HG03342 (cell line): ENCODE measurements around the gene PCDH9.
"Not testable (repeated sequence)": the region's sequence is repeated elsewhere in the genome, so short reads cannot be mapped to it uniquely, and the experiment has no call there.

Experiments used
- ATAC-seq: cut with Tn5 transposase; IDR thresholded peaks from one replicate; pipeline ENCODE4 v1.9.1; 2021; ENCODE audit warnings: mild to moderate bottlenecking, moderate library complexity; ENCODE audit not compliant: unreplicated experiment

PCDH9 gene

DNA sequence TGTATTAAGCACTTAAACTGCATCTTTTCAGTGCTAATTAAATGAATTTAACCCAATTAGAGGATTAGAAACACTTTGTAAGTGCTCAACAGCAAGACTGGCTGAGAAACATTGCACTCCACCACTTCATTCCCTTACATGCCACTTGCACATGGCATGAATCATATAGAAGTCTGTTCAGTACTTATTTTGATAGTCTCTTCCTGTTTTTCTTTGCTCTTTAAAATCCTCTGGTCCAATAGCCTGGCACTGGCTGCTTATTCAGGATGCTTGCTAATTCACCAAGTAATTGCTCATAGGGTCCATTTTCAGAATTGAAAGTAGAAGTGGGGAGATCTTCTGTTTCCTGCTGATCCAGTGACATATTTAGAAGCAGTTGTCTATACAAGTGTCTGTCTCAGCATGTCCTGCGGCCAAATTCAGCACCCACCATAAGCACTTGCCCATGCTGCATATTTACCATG lies 900.1 kb downstream of the PCDH9 start:
- no peak for ATAC-seq

DNA sequence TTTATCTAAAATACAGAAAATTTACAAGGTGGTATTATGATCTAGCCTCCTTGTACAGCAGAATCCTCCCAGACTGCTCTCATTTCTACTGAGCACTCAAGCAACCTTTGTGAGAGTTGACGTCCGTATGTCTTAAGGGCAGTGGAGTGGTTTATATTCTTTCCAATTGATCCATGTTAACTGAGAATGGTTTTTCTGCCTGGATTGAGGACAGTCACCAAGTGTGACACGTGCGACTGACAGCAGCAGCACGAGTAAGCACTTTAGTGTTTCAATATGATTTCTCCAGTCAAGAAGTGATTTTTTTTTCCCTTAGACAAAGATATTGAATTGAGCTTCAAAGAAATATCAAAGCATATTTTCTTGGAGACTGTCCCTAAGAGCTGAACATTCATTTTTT lies 901.7 kb downstream of the PCDH9 start:
- no peak for ATAC-seq

DNA sequence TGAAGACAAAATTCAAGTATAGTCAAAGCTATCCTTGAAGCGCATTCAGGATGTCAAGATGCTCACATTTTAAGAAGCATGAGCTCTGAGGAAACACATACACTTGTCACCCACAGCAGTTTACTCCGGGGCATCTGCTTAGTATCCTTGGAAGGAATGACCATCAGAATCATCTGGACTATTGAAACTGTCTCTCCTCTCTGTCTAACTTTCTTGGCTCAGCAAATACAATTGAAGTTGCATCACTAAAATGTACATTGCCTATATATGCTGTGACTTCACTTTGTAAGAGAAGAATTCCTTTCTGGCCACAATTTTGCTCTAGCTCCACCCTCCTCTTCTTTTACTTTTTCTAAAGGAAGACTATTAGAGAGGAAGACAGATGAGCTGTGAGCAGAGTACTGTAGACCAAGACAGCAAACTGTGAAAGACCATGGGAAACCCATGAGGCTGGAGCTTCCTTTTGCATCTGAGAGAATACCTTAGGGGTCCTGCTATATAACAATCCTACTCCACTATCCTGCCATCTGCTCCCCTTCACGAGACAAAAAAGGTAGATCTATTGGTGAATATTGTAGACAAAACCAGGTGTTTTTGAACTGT lies 906.3 kb downstream of the PCDH9 start:
- no peak for ATAC-seq

DNA sequence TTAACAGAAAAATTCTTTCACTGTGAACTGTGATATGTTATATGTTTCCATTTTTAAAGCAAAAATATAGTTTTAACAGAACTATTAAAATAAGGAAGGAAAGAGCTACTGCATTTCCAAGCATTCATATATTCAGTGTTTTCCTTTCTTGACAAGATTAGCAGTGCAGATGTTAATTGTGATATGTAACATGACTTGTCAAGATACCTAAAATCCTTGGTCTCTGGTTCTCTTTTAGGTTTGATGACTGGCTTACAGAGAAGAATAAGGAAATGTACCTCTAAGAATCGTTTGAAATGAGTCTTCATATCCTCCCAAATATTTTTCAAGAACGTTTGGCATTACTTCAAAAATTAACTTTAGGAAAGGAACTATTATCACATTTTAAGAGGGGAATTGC lies 907.2 kb downstream of the PCDH9 start:
- no peak for ATAC-seq

DNA sequence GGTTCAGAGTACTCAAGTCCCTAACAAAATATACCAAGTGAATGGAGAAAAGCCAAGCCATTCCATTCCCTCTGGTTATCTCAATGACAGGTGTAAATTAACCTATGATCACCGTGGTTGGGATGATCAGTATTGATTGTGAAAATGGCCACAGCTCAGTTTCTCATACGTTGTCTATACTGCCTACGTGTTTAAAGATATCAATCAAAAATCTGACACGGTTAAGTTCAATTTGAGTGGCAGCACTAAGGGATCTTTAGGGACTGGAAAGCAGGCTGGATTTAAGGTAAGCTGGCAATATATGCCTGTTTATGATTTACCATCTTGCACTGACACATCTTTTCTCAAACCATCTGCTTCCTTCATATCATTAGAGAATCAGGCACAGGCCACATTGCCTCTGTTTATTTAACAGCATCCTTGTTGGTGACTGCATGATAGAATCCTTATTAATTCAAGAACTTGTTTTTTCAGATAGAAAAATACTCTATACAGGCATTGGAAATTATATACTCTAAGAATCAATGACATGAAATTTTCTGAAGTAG lies 907.9 kb downstream of the PCDH9 start:
- ATAC-seq = no peak

DNA sequence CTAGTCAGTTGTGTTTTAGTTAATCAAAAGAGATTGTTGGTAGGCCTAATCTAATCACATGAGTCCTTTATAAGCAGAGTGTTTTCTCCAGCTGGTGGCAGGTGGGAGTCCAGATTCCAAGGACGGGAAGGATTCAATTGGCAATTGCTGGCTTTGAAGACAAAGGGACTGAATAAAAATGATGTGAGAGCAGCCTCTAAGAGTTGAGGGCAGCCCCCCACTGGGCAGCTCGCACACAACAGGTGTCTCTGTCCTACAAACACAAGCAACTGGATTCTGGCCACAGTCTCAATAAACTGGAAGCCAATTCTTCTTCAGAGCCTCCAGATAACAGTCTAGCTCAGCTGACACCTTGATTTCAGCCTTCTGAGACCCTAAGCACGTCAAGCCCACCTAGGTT lies 915.2 kb downstream of the PCDH9 start:
- ATAC-seq = no peak

DNA sequence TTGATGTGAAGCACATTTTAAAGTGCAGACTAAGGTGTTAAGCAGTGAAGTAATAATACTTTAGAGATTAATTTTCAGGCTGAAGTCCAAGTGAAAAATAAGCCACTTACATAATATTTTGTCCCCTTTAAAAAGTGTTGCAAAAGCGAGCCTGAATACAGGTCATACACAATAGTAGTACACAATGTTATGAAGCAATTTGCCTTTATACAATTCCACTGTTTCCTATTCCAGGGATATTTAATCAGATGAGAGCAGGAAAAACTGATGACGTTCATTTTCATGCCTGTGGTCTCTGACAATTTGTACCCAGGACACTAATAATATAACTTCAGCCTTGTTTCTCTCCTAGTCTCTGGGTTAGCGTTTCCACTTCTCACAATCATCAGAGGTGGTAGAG lies 916.7 kb downstream of the PCDH9 start:
- no peak for ATAC-seq

DNA sequence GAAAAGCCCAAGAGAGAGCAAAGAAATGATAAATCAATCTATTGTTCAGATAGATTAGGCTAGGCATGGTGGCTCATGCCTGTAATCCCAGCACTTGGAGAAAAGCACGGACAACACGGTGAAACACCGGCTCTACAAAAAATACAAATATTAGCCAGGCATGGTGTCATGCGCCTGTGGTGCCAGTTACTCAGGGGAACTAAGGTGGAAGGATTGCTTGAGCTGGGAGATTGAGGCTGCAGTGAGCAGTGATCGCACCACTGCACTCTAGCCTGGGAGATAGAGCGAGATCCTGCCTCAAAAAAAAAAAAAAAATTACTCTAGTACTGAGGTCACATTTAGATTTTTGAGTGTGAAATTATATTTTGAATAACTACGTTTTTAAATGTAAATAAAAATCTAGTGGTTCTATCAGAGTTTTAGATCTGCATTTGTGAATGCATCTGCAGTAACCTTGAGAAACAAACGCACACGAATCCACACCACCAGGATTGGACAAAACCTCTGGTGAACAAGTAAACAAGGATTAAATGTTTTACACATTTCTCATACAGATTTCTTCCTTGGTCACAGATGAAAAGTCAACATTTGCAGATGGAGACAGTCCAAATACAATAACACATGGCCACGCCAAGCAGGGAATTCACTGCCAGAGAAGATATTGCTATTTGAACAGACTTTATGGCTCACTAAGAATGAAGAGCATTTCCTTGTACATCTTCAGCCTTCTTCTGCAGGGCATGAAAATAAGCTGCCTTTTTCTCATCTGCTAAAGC lies 917.6 kb downstream of the PCDH9 start:
- ATAC-seq = no peak

DNA sequence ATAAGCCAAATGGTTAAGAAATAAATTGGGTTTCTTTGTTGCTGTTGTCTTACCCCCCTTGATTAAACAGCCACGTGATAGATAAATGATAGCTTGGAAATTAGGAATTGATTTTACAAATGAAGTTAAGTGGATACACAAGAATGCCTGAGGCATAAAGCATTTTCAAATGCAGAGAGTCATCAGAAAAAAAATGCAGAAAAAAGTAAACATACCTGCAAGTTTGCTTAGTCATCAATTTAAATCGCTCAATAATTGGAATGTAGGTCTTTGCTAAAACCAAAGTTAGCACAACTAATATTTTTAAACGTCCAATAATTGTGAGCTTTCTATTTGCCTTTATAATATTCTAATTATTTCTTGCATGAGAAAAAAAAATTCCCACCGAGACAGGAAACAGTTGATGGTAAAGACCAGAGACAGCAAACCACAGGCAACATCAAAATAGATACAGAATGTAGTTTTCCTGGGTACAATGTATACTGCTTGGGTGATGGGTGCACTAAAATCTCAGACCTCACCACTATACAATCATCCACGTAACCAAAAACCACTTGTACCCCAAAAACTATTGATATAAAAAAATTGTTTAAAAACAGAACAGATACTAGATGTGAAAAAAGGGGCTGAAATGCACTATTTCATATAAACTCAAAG lies 924.0 kb downstream of the PCDH9 start:
- ATAC-seq = no peak

DNA sequence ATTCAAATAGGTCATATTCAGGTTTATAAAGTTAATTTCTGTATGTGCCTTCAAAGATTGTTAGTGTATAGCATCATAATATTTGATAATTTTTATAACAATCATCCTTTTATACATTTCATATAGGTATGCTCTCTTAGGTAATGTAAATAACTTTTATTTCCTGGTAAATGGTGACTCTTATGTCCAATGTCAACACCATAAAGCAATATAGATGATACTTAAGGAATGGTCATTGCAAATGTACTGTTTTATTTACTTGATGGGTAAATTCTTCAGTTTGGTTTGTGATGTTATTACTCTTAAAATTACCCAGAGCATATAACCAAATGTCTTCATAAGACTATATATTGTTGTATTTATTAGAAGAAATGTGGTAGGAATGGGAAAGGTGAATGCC lies 928.7 kb downstream of the PCDH9 start:
- no peak for ATAC-seq

DNA sequence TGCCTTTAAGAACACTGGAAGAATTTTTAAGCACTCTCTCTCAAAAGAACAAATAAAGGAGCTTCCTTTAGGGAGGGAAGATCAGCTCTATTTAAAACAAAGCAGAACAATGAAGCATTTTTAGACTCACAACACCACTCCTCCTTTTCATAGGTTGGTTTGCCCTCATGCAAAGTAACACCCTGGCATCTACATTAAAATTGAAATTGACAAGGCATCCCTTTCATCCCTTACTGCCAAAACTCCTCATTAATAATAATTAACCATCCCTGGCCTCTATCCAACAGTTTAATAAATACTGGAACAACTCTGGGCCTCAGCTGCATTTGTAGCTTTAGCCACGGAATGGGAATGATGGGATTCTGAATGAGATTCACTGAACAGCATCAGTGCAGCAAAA lies 929.1 kb downstream of the PCDH9 start:
- ATAC-seq = no peak

DNA sequence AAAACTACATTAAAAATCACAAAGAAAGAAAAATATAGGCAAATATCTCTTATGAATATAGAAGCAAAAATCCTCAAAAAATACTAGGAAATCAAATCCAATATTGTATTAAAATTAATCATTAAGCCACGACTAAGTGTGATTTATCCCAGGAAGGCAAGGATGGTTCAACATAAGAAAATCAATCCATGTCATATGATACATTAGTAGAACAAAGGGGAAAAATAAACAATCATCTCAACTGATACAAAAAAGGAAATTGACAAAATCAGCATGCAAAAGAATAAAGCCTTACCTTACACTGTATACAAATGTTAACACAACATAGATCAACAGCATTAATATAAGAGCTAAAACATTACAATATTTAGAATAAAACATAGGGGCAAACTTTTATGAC lies 933.3 kb downstream of the PCDH9 start:
- no peak for ATAC-seq

DNA sequence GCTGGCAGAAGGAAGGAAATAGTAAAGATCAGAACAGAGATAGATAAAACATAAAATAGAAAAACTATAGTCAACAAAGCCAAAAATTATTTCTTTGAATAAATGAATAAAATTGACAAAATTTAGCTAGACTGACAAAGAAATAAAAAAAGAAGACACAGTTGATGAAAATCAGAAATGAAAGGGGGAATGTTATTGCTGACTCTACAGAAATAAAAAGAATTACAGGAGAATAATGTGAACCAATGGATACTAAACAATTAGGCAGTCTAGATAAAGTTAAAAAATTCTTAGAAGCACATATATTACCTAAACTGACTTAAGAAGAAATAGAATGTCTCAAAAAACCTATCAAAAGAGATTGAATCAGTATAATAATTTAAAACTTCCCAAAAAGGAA lies 933.8 kb downstream of the PCDH9 start:
- no peak for ATAC-seq

DNA sequence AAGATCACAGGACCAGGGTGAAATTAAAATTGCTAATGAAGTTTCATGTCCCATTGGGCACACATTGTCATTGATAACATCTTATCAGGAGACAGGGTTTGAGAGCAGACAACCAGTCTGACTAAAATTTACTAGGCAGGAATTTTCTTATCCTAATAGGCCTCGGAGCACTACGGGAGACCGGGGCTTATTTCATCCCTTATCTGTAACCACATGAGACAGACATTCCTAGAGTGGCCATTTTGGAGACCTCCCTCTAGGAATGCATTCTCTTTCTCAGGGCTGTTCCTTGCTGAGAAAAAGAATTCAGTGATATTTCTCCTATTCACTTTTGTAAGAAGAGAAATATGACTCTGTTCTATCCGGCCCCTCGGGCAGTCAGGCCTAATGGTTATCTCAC lies 943.3 kb downstream of the PCDH9 start:
- not testable (repeated sequence) for ATAC-seq

DNA sequence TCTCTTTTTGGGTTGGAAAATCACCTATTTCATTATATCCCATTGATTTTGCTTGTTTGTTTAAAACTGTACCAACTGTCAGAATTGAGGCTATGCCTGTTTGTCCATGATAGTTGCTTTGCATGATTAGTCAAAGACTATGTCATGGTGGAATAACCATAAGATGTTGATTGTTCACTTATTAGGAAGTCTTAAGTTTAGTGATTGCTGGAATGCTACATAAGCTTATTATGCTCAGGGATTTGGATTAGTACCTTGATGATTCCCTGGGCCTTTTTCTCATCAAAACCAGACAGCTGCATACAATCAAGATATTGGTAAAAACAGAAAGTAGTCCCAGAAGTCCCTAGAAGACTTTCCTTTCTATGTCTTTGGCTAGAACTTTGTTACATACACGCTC lies 954.7 kb downstream of the PCDH9 start:
- ATAC-seq = no peak

DNA sequence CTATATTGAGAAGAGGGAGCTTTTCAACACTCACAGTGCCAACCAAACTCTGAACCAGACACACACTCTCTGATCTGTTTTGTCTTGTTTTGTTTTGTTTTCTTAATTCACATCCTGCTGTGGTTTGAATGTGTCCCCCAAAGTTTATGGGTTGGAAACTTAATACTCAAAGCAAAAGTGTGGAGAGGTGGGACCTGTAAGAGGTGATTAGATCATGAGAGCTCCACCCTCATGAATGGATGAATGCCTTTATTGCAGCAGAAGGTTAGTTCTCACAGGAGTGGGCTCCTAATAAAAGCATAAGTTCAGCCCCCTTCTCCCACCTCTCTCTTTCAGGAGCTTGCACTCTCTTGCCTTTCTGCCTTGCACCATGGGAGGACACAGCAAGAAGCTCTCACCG lies 957.1 kb downstream of the PCDH9 start:
- ATAC-seq = no peak

DNA sequence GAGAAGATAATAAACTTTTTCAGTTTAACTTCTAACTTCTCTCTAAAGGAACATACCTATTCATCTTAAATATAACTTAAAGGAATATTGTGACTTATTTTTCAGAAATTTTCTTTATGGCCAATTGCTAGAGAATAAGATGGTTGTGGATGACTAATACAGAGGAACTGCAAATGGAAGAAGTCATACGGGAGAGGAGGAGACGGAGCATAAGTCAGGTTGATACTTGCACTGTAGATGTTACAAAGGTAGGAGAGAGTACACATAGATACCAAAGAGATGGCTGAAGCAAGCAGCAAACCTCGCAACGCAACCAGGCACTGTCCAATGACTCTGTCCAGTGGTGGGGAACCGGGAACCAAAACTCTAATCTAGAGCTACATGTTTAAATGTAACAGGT lies 963.4 kb downstream of the PCDH9 start:
- no peak for ATAC-seq

DNA sequence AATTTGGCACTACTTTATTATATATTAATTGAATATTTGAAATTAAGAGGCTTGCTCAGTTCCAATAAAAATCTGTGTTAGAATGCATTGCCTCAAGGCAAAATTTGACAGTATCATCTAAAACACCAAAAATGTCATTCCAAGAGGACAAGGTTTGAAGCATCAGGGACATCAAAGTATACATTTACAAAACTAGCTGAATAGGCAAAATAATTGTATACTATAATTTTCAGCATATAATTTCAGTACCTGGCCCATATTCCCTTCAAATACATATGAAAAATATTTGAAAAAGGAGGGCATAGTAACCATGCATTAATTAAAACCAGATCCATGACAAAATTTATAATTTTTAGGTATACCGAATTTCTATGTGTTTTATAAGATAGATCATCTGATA lies 963.8 kb downstream of the PCDH9 start:
- no peak for ATAC-seq

DNA sequence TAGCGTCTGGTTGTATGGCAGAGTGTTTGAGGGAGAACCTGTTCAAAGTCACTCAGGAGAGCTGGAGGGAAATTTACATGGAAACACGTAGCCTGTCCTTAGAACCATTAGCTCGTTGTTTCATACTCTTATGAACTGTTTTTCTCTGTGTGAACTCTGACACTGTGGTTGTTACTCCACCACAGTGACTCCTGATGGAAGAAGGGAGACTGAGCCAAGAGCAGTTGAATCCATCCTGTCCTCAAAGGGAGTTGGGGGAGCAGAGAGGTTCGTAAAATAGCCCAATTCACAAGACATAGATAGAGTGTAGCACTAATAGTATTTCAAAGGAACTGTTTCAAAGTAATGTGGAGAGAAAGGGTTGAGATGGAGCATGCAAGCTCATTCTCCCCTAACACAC lies 964.8 kb downstream of the PCDH9 start:
- ATAC-seq = no peak

DNA sequence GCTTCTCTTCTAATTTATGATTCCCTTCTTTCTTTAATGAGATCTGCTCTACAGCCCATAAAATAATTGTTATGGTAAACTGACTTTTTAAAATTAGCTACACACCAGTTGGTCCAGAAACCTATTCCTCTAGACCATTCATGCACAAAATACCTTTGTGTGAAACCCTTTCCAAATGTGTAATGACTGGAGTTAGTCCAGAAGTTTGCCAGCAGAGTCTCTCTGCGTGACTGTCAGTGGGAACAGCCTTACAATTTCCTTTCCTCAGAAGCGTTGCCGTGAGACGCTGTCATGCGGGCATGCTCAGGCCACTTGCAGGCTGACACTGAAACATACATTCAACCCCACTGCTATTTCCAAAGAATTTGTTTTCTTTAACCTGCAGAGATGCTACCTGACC lies 965.2 kb downstream of the PCDH9 start:
- no peak for ATAC-seq

DNA sequence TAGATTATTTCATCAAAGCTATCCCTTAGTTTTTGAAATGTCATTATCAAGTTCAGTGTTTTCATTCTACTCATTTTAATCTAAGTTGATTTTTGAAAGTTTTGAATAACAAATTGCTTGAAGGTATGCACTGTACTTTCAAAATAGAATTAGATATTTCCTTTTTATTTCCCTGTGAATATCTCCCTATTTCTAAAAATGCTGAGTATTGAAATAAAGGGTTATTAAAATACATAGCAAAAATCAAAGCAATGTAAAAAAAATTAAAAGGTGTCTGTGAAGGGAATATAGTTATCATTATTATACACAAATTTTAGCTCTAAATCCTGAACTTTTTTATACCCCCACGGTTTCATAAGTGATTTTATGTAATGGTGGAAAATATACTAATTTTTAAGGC lies 967.8 kb downstream of the PCDH9 start:
- no peak for ATAC-seq

DNA sequence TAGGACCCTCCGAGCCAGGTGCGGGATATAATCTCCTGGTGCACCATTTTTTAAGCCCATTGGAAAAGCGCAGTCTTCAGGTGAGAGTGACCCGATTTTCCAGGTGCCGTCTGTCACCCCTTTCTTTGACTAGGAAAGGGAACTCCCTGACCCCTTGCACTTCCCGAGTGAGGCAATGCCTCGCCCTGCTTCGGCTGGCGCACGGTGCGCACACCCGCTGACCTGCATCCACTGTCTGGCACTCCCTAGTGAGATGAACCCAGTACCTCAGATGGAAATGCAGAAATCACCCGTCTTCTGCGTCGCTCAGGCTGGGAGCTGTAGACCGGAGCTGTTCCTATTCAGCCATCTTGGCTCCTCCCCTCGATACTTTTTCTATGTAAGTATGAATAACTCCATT lies 970.7 kb downstream of the PCDH9 start:
- not testable (repeated sequence) for ATAC-seq
